WTC11 (cell line): ENCODE results near the gene MC3R.

Experiments used
- CREM ChIP-seq: sonication (generic); formaldehyde crosslinking; IDR thresholded peaks from 2 replicates; pipeline ENCODE4 v1.8.1; 2022; ENCODE audit warnings: mild to moderate bottlenecking, missing genetic modification reagents, moderate library complexity
- ZNF671 ChIP-seq: fragments of 250-450 bp; sonication (Bioruptor Pico); IDR thresholded peaks from 2 replicates; pipeline ENCODE4 v1.8.0; 2021; ENCODE audit warnings: mild to moderate bottlenecking
- TF ChIP-seq, protein P1 (sequence below): sonication (generic); formaldehyde crosslinking; IDR thresholded peaks from 2 replicates; pipeline ENCODE4 v1.8.0; 2022; ENCODE audit warnings: missing genetic modification reagents

DNA sequence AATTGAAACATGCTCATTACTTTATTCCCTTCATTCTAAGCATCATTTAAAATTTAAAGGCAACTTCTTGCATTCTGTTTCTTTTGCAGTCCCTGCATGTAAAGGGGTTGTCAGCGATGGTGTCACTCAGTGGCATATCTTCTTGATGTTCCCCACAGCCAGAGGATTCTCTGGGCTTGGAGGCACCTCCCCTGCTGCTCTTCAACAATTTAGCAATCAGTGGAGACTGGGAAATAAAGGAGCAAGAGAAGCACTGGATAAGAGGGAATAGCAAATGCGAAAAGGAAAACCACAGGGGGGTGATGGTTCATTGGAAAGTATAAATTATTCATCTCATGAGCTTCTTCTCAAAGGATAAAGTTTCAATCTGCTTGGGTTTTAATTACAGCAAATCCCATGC is 30.7 kb upstream of the MC3R start:
- TF ChIP-seq CREM (CRISPR knock-in tag) = no peak
- no peak for TF ChIP-seq ZNF671
- TF ChIP-seq, protein P1, sequence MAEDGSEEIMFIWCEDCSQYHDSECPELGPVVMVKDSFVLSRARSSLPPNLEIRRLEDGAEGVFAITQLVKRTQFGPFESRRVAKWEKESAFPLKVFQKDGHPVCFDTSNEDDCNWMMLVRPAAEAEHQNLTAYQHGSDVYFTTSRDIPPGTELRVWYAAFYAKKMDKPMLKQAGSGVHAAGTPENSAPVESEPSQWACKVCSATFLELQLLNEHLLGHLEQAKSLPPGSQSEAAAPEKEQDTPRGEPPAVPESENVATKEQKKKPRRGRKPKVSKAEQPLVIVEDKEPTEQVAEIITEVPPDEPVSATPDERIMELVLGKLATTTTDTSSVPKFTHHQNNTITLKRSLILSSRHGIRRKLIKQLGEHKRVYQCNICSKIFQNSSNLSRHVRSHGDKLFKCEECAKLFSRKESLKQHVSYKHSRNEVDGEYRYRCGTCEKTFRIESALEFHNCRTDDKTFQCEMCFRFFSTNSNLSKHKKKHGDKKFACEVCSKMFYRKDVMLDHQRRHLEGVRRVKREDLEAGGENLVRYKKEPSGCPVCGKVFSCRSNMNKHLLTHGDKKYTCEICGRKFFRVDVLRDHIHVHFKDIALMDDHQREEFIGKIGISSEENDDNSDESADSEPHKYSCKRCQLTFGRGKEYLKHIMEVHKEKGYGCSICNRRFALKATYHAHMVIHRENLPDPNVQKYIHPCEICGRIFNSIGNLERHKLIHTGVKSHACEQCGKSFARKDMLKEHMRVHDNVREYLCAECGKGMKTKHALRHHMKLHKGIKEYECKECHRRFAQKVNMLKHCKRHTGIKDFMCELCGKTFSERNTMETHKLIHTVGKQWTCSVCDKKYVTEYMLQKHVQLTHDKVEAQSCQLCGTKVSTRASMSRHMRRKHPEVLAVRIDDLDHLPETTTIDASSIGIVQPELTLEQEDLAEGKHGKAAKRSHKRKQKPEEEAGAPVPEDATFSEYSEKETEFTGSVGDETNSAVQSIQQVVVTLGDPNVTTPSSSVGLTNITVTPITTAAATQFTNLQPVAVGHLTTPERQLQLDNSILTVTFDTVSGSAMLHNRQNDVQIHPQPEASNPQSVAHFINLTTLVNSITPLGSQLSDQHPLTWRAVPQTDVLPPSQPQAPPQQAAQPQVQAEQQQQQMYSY (CRISPR knock-in tag) = no peak
